ENCODE results near the gene CBX4.

Gene CBX4

DNA sequence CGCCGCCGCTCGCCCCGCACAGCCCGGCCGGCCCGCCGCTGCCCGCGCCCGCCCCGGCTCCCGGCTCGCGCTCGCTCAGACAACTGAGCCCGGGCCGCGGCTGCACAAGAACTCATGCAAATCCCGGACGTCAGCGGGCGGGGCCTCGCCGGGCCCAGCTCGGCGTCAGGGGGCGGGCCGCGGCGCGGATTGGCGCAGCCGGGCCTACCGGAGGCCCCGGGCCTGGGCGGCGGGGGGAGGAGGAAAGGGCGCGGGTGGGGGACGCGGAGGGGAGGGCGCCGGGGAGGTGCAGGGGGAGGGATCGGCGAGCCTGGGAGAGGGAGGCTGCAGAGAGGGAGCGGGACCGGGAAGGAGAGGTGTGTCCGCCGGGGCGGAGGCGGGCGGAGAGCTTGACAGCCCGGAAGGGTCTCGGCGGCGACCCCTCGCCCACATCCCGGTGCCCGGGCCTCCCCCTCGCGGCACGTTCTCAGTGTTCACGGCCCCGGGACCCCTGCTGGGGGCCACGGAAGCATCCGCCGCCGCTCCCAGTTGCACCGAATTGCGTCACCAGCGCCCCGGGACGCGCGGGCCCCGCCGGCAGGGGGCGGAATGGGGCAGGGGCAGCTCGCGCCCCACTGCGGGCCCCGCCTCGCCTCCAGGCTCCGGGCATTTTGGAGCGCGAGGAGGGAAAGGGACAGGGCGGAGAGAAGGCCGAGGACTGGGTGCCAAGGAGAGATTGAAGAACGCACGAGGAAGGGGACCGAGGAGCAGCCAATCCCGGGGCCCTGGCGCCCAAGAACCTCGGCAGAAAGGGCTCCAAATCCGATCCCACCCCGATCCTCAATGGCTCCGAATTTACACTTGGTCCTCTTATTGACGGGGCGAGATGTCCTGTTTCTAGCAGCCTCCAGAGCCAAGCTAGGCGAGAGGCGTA lies at the start of gene CBX4 (continued):
- TF ChIP-seq, protein P1, sequence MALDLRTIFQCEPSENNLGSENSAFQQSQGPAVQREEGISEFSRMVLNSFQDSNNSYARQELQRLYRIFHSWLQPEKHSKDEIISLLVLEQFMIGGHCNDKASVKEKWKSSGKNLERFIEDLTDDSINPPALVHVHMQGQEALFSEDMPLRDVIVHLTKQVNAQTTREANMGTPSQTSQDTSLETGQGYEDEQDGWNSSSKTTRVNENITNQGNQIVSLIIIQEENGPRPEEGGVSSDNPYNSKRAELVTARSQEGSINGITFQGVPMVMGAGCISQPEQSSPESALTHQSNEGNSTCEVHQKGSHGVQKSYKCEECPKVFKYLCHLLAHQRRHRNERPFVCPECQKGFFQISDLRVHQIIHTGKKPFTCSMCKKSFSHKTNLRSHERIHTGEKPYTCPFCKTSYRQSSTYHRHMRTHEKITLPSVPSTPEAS (tag by site-specific recombination; IDR thresholded peaks at IDR 0.05): peak; percentile 12; the same call in 1 of the 2 replicates

GRCh38 chr17:79888009-79888540 lies 48.8 kb upstream of the CBX4 start:
- Histone ChIP-seq H3K4me3 (ENCODE audit: low read depth, low read length) (no peak overlapping the region), H3K36me3 (ENCODE audit: control insufficient read depth in 2 of 2, insufficient read depth in 1 of 2, low read length in 2 of 2) (no peaks in the 10 kb centered on the region), H3K27ac (ENCODE audit: extremely low read depth, low read depth, low read length) (no peak overlapping the region), H3K4me1 (ENCODE audit: control insufficient read depth, insufficient read depth, low read length) (no peaks in the 10 kb centered on the region), H3K9me3 (ENCODE audit: control insufficient read depth, insufficient read depth, low read depth, low read length) (no peaks in the 10 kb centered on the region)
- ChIA-PET POLR2A (interaction anchor here (0.9 to 1.1 kb wide), 2 partner anchors 13 to 49 kb away, joined by 3 read pairs; no protein-coding TSS in a partner anchor), CTCF (interaction anchor here (0.7 to 2.2 kb wide), 2 partner anchors 17 to 28 kb away, joined by 3 to 10 read pairs; no protein-coding TSS in a partner anchor)
- TF ChIP-seq RBAK (tag by site-specific recombination; IDR thresholded peaks at IDR 0.05): no peak
- TF ChIP-seq ZFP3 (tag by site-specific recombination; IDR thresholded peaks at IDR 0.05; ENCODE audit: low read depth): no peak
- TF ChIP-seq ZNF701 (tag by site-specific recombination; IDR thresholded peaks at IDR 0.05): no peak
- TF ChIP-seq ZNF433 (tag by site-specific recombination; IDR thresholded peaks at IDR 0.05; ENCODE audit: low read depth): no peak
- TF ChIP-seq, protein P2, sequence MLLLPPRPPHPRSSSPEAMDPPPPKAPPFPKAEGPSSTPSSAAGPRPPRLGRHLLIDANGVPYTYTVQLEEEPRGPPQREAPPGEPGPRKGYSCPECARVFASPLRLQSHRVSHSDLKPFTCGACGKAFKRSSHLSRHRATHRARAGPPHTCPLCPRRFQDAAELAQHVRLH (tag by site-specific recombination; IDR thresholded peaks at IDR 0.05): no peak
- no peak for TF ChIP-seq ZNF560 (tag by site-specific recombination; IDR thresholded peaks at IDR 0.05; ENCODE audit: borderline replicate concordance)
- no peak for TF ChIP-seq ZNF658 (tag by site-specific recombination; IDR thresholded peaks at IDR 0.05)
- TF ChIP-seq ZNF76 (tag by site-specific recombination; IDR thresholded peaks at IDR 0.05; ENCODE audit: borderline replicate concordance, low read depth): no peak

DNA sequence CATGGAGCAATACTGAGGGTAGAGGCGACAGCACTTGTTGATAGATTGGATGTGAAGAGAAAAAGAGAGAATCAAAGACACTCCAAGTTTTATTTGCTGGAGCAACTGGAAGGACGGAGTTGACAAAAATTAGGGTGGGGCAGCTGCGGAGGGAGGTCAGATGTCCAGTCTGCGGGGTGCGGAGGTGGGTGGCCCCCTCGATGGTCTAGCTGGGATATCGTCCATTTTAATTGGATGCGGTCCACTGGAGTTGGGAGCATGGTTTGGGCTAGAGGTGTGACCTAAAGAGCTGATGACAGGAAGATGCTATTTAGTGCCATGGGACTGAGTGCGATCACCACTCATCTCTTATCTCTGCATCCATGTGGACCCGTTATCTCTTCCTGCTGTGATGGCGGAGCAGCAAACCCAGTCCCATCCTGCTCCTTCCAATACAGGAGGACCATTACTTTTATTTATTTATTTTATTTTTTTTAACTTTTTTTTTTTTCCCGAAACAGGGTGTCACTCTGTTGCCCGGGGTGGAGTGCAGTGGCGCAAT lies 48.3 kb upstream of the CBX4 start:
- Histone ChIP-seq H3K27ac (ENCODE audit: extremely low read depth, low read depth, low read length) (no peak overlapping the region), H3K36me3 (ENCODE audit: control insufficient read depth in 2 of 2, insufficient read depth in 1 of 2, low read length in 2 of 2) (no peaks in the 10 kb centered on the region), H3K9me3 (ENCODE audit: control insufficient read depth, insufficient read depth, low read depth, low read length) (no peaks in the 10 kb centered on the region), H3K4me3 (ENCODE audit: low read depth, low read length) (no peak overlapping the region), H3K4me1 (ENCODE audit: control insufficient read depth, insufficient read depth, low read length) (no peaks in the 10 kb centered on the region)
- ChIA-PET POLR2A (interaction anchor here (1.1 kb wide), 1 partner anchor 49 kb away, joined by 3 read pairs; no protein-coding TSS in a partner anchor), CTCF (interaction anchor here (0.6 to 2.2 kb wide), 5 partner anchors 17 to 1689 kb away, joined by 3 to 10 read pairs (median 3); no protein-coding TSS in a partner anchor)
- TF ChIP-seq SCRT2 (tag by site-specific recombination; IDR thresholded peaks at IDR 0.05) (peak; percentile 69), ZNF280D (tag by site-specific recombination; IDR thresholded peaks at IDR 0.05) (no peak), SCRT1 (tag by site-specific recombination; IDR thresholded peaks at IDR 0.05; ENCODE audit: borderline replicate concordance) (0 out of 2 replicates have a peak, but pooled peaks have one; percentile 37)

DNA sequence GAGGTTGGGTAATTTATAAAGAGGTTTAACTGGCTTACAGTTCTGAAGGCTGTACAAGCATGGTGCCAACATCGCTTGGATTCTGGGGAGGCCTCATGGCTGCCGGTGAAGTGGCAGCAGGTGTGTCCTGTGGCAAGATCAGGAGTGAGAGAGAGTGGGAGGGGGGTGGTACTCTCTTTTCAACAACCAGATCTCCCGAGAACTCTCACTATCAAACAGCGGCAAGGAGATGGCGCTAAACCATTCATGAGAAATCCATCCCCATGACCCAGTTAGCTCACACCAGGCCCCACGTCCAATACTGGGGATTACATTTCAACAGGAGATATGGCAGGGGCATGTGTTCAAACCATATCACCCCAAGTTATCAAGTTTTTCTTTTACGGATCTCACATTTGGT lies 44.0 kb upstream of the CBX4 start:
- Histone ChIP-seq H3K36me3 (ENCODE audit: control insufficient read depth in 2 of 2, insufficient read depth in 1 of 2, low read length in 2 of 2) (no peaks in the 10 kb centered on the region), H3K9me3 (ENCODE audit: control insufficient read depth, insufficient read depth, low read depth, low read length) (no peaks in the 10 kb centered on the region), H3K27ac (ENCODE audit: extremely low read depth, low read depth, low read length) (no peak overlapping the region), H3K4me3 (ENCODE audit: low read depth, low read length) (no peak overlapping the region), H3K4me1 (ENCODE audit: control insufficient read depth, insufficient read depth, low read length) (no peaks in the 10 kb centered on the region)
- CTCF ChIA-PET: interaction anchor here (0.7 to 1.9 kb wide), 3 partner anchors 8 to 388 kb away, joined by 3 to 7 read pairs (median 3); no protein-coding TSS in a partner anchor
- POLR2A ChIA-PET: no interaction called here
- no peak for TF ChIP-seq ZNF660 (tag by site-specific recombination; IDR thresholded peaks at IDR 0.05)
- TF ChIP-seq, protein P3, sequence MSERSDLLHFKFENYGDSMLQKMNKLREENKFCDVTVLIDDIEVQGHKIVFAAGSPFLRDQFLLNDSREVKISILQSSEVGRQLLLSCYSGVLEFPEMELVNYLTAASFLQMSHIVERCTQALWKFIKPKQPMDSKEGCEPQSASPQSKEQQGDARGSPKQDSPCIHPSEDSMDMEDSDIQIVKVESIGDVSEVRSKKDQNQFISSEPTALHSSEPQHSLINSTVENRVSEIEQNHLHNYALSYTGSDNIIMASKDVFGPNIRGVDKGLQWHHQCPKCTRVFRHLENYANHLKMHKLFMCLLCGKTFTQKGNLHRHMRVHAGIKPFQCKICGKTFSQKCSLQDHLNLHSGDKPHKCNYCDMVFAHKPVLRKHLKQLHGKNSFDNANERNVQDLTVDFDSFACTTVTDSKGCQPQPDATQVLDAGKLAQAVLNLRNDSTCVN (tag by site-specific recombination; optimal IDR thresholded peaks at IDR 0.05): no peak
- no peak for TF ChIP-seq ZBTB10 (tag by site-specific recombination; IDR thresholded peaks at IDR 0.05)
- no peak for TF ChIP-seq ZNF555 (tag by site-specific recombination; conservative IDR thresholded peaks at IDR 0.05)
- no peak for TF ChIP-seq SP2 (tag by site-specific recombination; IDR thresholded peaks at IDR 0.05)
- TF ChIP-seq ZNF621 (tag by site-specific recombination; IDR thresholded peaks at IDR 0.05): no peak
